Skeletal muscle cell (primary cell): ENCODE results near the gene ZNF740.
"Not testable (repeated sequence)": the region's sequence is repeated elsewhere in the genome, so short reads cannot be mapped to it uniquely, and the experiment has no call there.

Experiments used
- DNase-seq: peaks from one replicate; pipeline ENCODE4 v3.0.0-alpha.2; 2010; ENCODE audit warnings: low read depth
- H3K4me3 ChIP-seq: 2 replicates; pipeline ENCODE4 v1.5.1; 2011; ENCODE audit warnings: low read depth, mild to moderate bottlenecking, control low read depth, low read length, moderate library complexity

The ZNF740 gene

GRCh38 chr12:53171725-53172329, 8.7 kb upstream of the ZNF740 start:
- H3K4me3 ChIP-seq: no peak overlapping the region
- DNase-seq: no peak

- H3K4me3 ChIP-seq: no peak overlapping the region
- DNase-seq: no peak
Observed at GRCh38 chr12:53172352-53172751, 8.2 kb upstream of the ZNF740 start.

- no peak overlapping the region for H3K4me3 ChIP-seq
- DNase-seq: no peak
Observed at GRCh38 chr12:53173085-53173715, 7.3 kb upstream of the ZNF740 start.

GRCh38 chr12:53174881-53175491, 5.5 kb upstream of the ZNF740 start:
- no peak for DNase-seq
- no peak overlapping the region for H3K4me3 ChIP-seq

GRCh38 chr12:53176750-53177149, 3.8 kb upstream of the ZNF740 start:
- H3K4me3 ChIP-seq: no peak overlapping the region
- DNase-seq: no peak

GRCh38 chr12:53177447-53177846, 3.1 kb upstream of the ZNF740 start:
- H3K4me3 ChIP-seq, DNase-seq: not testable (repeated sequence)

- H3K4me3 ChIP-seq, DNase-seq: not testable (repeated sequence)
Observed at GRCh38 chr12:53178803-53179202, 1.7 kb upstream of the ZNF740 start.

- H3K4me3 ChIP-seq: peak overlapping the region; percentile 63
- no peak for DNase-seq
Observed at GRCh38 chr12:53179687-53180219, 769 bp upstream of the ZNF740 start.

GRCh38 chr12:53180931-53181645, 566 bp downstream of the ZNF740 start:
- no peak for DNase-seq
- peak overlapping the region; percentile 63 for H3K4me3 ChIP-seq

- peak overlapping the region; percentile 63 for H3K4me3 ChIP-seq
- DNase-seq: no peak
Observed at GRCh38 chr12:53181935-53182334, 1.4 kb downstream of the ZNF740 start.

GRCh38 chr12:53182903-53183302, 2.4 kb downstream of the ZNF740 start:
- DNase-seq: no peak
- no peak overlapping the region for H3K4me3 ChIP-seq

GRCh38 chr12:53184828-53185227, 4.3 kb downstream of the ZNF740 start:
- no peak for DNase-seq
- H3K4me3 ChIP-seq: no peak overlapping the region

- no peak for DNase-seq
- no peak overlapping the region for H3K4me3 ChIP-seq
Observed at GRCh38 chr12:53185582-53186153, 5.1 kb downstream of the ZNF740 start.

GRCh38 chr12:53186745-53187144, 6.2 kb downstream of the ZNF740 start:
- no peak overlapping the region for H3K4me3 ChIP-seq
- no peak for DNase-seq

- no peak for DNase-seq
- H3K4me3 ChIP-seq: no peak overlapping the region
Observed at GRCh38 chr12:53187145-53187899, 6.8 kb downstream of the ZNF740 start.

- DNase-seq: peak; percentile 36
- no peak overlapping the region for H3K4me3 ChIP-seq
Observed at GRCh38 chr12:53190108-53190729, 9.7 kb downstream of the ZNF740 start.

- DNase-seq: no peak
Observed at GRCh38 chr12:53191096-53191884, 10.8 kb downstream of the ZNF740 start.

More at GRCh38 chr12:53191096-53191884, 10.8 kb downstream of the ZNF740 start:
- no peak overlapping the region for H3K4me3 ChIP-seq
